ENCODE data around the gene SNX6.

- TF ChIP-seq CTCF (conservative IDR thresholded peaks at IDR 0.05; ENCODE audit: low read length) (no peak), EZH2phosphoT487 (IDR thresholded peaks at IDR 0.05; ENCODE audit: borderline replicate concordance) (no peak)
These were observed 43.8 kb upstream of the SNX6 start for GRCh38 chr14:34673702-34674101.
